Fibroblast of pulmonary artery (primary cell): ENCODE data around the gene ADAM20.
A peak's percentile ranks its signal among the peaks of the same experiment; 100 is the strongest.

Experiments used
- DNase-seq: peaks from one replicate; pipeline ENCODE4 v3.0.0-alpha.2; 2010; ENCODE audit warnings: low read depth
- H3K4me3 ChIP-seq: replicated peaks from 2 replicates; pipeline ENCODE4 v1.5.1; 2011; ENCODE audit warnings: low read depth, mild to moderate bottlenecking, control low read depth, low read length, moderate library complexity
- CTCF ChIP-seq: IDR thresholded peaks from 2 replicates; pipeline ENCODE4 v1.5.1; 2011; ENCODE audit warnings: mild to moderate bottlenecking, control low read depth, low read length, inconsistent platforms; ENCODE audit errors: missing control alignments

Gene ADAM20

GRCh38 chr14:70558356-70558755 lies 23.6 kb upstream of the ADAM20 start:
- no peak for DNase-seq
- TF ChIP-seq CTCF: no peak
- no peak overlapping the region for H3K4me3 ChIP-seq

GRCh38 chr14:70555890-70556289 lies 21.1 kb upstream of the ADAM20 start:
- H3K4me3 ChIP-seq: peak overlapping the region; percentile 22
- DNase-seq: peak; percentile 41
- no peak for TF ChIP-seq CTCF

DNA sequence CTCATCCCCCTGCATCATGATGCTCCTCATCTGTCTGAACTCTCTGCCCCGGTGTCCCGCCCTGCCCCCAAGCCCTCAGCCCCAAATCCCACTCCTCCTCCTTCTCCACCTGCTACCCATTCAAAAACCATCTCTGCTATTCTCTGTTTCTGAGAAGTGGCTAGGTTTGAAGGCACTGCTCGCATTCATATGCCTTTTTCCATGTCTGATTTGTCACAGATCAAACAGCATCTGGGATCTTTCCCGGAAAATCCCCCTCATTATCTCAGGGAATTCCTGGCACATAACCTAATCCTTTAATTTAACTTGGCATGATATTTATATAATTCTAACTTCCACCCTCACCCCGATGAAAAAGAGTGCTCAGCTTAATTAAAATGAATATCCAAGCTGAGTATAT lies 3.3 kb upstream of the ADAM20 start:
- DNase-seq: no peak
- no peak overlapping the region for H3K4me3 ChIP-seq
- TF ChIP-seq CTCF: no peak

DNA sequence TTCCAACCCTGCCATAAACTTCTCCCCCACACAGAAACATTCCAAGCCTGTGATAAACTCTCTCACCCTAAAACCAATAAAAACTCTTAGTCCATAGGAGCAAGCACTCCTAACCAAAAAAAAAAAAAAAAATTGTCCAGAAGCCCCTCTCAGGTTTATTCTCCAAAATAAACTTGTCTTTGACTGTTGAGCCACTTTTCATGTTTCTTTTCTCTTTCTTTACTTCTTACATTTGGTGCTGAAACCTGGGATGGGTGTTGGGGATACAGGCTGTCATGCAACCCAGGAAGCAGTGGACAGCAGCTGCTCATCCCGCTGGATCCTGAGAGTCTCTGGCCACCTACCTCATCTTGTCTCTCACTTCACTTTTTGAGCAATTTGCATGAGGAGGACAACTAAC lies 2.0 kb upstream of the ADAM20 start:
- no peak overlapping the region for H3K4me3 ChIP-seq
- DNase-seq: no peak
- TF ChIP-seq CTCF: no peak

GRCh38 chr14:70530417-70530816 lies 4.4 kb downstream of the ADAM20 start:
- H3K4me3 ChIP-seq: no peak overlapping the region
- TF ChIP-seq CTCF: no peak
- no peak for DNase-seq

- no peak for DNase-seq
- no peak for TF ChIP-seq CTCF
- H3K4me3 ChIP-seq: no peak overlapping the region
These were observed 7.2 kb downstream of the ADAM20 start for GRCh38 chr14:70527501-70528105.

DNA sequence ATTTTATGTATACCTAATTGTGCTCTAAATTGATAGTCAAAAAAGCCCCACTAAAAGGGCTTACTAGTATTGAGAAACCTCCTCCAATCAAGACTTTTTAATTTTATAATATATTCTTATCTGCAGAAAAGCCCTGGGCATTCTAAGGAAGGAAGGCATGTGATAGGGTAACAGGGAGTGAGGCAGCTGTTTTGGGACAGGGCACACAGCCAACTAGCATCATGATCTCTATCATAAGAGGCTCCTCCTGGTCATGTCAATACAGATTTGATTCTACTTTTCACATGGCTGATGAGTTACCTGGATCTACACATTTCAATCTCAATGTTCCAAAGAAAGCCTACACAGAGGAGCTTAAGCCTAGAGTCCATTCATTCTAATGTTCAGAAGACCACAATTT lies 9.1 kb downstream of the ADAM20 start:
- no peak overlapping the region for H3K4me3 ChIP-seq
- DNase-seq: no peak
- no peak for TF ChIP-seq CTCF
